Measurements from ENCODE around the gene SPATA24.

SPATA24 gene

DNA sequence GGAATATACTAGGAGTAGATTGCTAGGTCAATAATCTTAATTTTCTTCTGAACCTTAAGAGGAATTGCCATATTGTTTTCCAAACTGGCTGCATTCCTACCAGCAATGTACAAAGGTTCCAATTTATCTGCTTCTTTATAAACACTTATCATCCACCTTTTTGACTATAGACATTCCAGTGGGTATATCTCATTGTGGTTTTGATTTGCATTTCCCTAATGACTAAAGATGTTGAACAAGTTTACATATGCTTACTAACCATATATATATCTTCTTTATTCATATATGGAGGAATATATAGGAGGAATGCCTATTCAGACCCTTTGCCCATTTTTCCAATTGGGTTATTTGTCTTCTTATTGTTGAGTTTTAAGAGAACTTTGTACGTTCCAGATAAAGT lies 27.8 kb upstream of the SPATA24 start:
- TF ChIP-seq EZH2 (optimal IDR thresholded peaks at IDR 0.05; ENCODE audit: low read depth, low read length) (no peak), EZH2phosphoT487 (IDR thresholded peaks at IDR 0.05; ENCODE audit: low read length) (no peak)
- TF ChIP-seq, protein P1, sequence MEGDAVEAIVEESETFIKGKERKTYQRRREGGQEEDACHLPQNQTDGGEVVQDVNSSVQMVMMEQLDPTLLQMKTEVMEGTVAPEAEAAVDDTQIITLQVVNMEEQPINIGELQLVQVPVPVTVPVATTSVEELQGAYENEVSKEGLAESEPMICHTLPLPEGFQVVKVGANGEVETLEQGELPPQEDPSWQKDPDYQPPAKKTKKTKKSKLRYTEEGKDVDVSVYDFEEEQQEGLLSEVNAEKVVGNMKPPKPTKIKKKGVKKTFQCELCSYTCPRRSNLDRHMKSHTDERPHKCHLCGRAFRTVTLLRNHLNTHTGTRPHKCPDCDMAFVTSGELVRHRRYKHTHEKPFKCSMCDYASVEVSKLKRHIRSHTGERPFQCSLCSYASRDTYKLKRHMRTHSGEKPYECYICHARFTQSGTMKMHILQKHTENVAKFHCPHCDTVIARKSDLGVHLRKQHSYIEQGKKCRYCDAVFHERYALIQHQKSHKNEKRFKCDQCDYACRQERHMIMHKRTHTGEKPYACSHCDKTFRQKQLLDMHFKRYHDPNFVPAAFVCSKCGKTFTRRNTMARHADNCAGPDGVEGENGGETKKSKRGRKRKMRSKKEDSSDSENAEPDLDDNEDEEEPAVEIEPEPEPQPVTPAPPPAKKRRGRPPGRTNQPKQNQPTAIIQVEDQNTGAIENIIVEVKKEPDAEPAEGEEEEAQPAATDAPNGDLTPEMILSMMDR (IDR thresholded peaks at IDR 0.05; ENCODE audit: low read length) = no peak
- Histone ChIP-seq H3F3A (ENCODE audit: insufficient read depth, low read length) (no peaks in the 10 kb centered on the region), H3K9me2 (replicated peaks; ENCODE audit: insufficient read depth, low read length) (no peaks in the 10 kb centered on the region), H3K9ac (ENCODE audit: low read length) (no peak overlapping the region), H3K4me3 (ENCODE audit: low read length) (no peak overlapping the region), H3K4me1 (ENCODE audit: low read length) (no peaks in the 10 kb centered on the region), H2AFZ (ENCODE audit: low read length) (no peak overlapping the region), H3K36me3 (replicated peaks; ENCODE audit: insufficient read depth, low read length) (no peaks in the 10 kb centered on the region), H3K9me3 (replicated peaks; ENCODE audit: insufficient read depth, low read length) (no peaks in the 10 kb centered on the region), H3K4me2 (ENCODE audit: low read depth, low read length) (no peak overlapping the region), H3K27ac (ENCODE audit: low read length) (no peak overlapping the region), H3K27me3 (replicated peaks; ENCODE audit: insufficient read depth, low read length) (no peaks in the 10 kb centered on the region), H3K79me2 (ENCODE audit: low read length) (no peaks in the 10 kb centered on the region), H4K20me1 (ENCODE audit: insufficient read depth, low read length) (no peaks in the 10 kb centered on the region)
- DNase-seq = no peak

DNA sequence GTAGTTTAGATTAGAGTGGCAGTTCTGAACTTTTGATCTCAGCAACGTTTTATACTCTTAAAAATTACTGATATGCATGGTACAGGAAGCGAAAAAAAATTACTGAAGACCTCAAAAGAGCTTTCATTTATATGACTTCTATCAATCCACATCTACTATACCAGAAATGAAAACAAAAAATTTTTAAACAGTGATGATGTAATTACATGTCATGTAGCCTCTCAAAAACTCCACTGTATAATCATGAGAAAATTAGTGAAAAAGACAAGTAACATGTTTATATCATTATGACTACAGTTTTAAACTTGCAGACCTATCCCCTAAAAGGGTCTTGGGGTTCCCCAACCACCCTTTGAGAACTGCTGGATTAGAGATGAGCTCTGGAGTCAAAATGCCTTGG lies 26.1 kb upstream of the SPATA24 start:
- H3K4me2 ChIP-seq (ENCODE audit: low read depth, low read length) = no peak overlapping the region
- no peak for DNase-seq
- no peaks in the 10 kb centered on the region for H3K4me1 ChIP-seq (ENCODE audit: low read length)
- H3K4me3 ChIP-seq (ENCODE audit: low read length) = no peak overlapping the region
- H3K9me2 ChIP-seq (replicated peaks; ENCODE audit: insufficient read depth, low read length) = no peaks in the 10 kb centered on the region
- H3K27ac ChIP-seq (ENCODE audit: low read length) = no peak overlapping the region
- no peaks in the 10 kb centered on the region for H3K27me3 ChIP-seq (replicated peaks; ENCODE audit: insufficient read depth, low read length)
- TF ChIP-seq, protein P1 (IDR thresholded peaks at IDR 0.05; ENCODE audit: low read length) = no peak
- TF ChIP-seq EZH2 (optimal IDR thresholded peaks at IDR 0.05; ENCODE audit: low read depth, low read length) (no peak), EZH2phosphoT487 (IDR thresholded peaks at IDR 0.05; ENCODE audit: low read length) (no peak)
- no peaks in the 10 kb centered on the region for H3F3A ChIP-seq (ENCODE audit: insufficient read depth, low read length)
- H3K9ac ChIP-seq (ENCODE audit: low read length) = no peak overlapping the region
- no peaks in the 10 kb centered on the region for H4K20me1 ChIP-seq (ENCODE audit: insufficient read depth, low read length)
- H3K79me2 ChIP-seq (ENCODE audit: low read length) = no peaks in the 10 kb centered on the region
- no peak overlapping the region for H2AFZ ChIP-seq (ENCODE audit: low read length)
- H3K9me3 ChIP-seq (replicated peaks; ENCODE audit: insufficient read depth, low read length) = no peaks in the 10 kb centered on the region
- no peaks in the 10 kb centered on the region for H3K36me3 ChIP-seq (replicated peaks; ENCODE audit: insufficient read depth, low read length)

DNA sequence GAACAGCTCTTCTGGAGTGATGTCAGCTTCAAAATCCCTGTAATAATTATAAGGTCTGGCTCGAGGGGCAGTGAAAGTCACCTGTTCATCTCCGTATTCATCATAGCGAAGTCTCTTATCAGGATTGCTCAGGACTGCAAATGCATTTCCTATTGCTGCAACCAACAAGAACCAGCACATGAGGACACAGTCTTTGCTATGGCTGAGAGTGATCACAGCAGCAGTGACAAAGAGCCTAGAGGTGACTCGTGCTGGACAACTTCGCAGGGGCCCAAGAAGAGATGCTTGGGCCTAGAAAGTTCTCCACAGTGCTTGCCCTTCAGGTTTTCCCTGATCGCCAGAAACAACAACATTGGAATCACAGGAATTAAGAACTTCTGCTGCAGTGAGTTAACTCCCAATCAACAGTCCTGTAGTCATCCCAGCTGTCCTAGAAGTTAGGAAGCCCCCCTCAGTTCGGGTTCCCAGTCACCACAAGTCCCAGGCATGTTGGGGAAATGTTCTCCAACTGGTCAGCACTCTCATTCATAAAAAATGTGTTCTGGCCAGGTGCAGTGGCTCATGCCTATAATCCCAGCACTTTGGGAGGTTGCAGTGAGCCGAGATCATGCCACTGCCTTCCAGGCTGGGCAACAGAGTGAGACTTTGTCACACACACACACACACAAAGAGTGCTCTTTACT lies 22.5 kb upstream of the SPATA24 start:
- Histone ChIP-seq H3K79me2 (ENCODE audit: low read length) (no peaks in the 10 kb centered on the region), H3K9ac (ENCODE audit: low read length) (no peak overlapping the region), H3K27ac (ENCODE audit: low read length) (no peak overlapping the region), H4K20me1 (ENCODE audit: insufficient read depth, low read length) (no peaks in the 10 kb centered on the region), H3K4me1 (ENCODE audit: low read length) (no peaks in the 10 kb centered on the region), H3K9me3 (replicated peaks; ENCODE audit: insufficient read depth, low read length) (no peaks in the 10 kb centered on the region), H3K27me3 (replicated peaks; ENCODE audit: insufficient read depth, low read length) (no peaks in the 10 kb centered on the region), H3F3A (ENCODE audit: insufficient read depth, low read length) (no peaks in the 10 kb centered on the region), H3K4me2 (ENCODE audit: low read depth, low read length) (no peak overlapping the region), H2AFZ (ENCODE audit: low read length) (no peak overlapping the region), H3K4me3 (ENCODE audit: low read length) (no peak overlapping the region), H3K36me3 (replicated peaks; ENCODE audit: insufficient read depth, low read length) (no peaks in the 10 kb centered on the region), H3K9me2 (replicated peaks; ENCODE audit: insufficient read depth, low read length) (no peaks in the 10 kb centered on the region)
- TF ChIP-seq, protein P1 (IDR thresholded peaks at IDR 0.05; ENCODE audit: low read length) = no peak
- TF ChIP-seq EZH2phosphoT487 (IDR thresholded peaks at IDR 0.05; ENCODE audit: low read length) (no peak), EZH2 (optimal IDR thresholded peaks at IDR 0.05; ENCODE audit: low read depth, low read length) (no peak)
- DNase-seq = no peak

Measured in MM.1S (cell line).